Right renal pelvis (tissue), 4 donors: Measurements from ENCODE around the gene CSF2. TPM values are rescaled to one million over a fixed set of nuclear protein-coding genes. Genes with fewer than 3 reads are reported as not detected.

Experiments used
- DNase-seq, 4 donors: peaks; one replicate each; pipeline ENCODE4 v3.0.0-alpha.2; 2013; ENCODE audit warnings: low read depth in 4 of 4, low spot score in 3 of 4, missing footprints in 1 of 4
- polyA plus RNA-seq, 4 donors: library from polyadenylated mRNA; unstranded; fragments of 120-200 nt; gene quantifications; one replicate each; pipeline ENCODE4 v1.2.1, GENCODE V29; 2013; ENCODE audit not compliant: insufficient read length in 4 of 4

CSF2 gene
- polyA plus RNA-seq, 4 donors, result not detected

GRCh38 chr5:132054697-132055440, 18.7 kb upstream of the CSF2 start:
- DNase-seq, result no peak

- DNase-seq, result no peak
These were observed 18.2 kb upstream of the CSF2 start for GRCh38 chr5:132055441-132055807.

DNA sequence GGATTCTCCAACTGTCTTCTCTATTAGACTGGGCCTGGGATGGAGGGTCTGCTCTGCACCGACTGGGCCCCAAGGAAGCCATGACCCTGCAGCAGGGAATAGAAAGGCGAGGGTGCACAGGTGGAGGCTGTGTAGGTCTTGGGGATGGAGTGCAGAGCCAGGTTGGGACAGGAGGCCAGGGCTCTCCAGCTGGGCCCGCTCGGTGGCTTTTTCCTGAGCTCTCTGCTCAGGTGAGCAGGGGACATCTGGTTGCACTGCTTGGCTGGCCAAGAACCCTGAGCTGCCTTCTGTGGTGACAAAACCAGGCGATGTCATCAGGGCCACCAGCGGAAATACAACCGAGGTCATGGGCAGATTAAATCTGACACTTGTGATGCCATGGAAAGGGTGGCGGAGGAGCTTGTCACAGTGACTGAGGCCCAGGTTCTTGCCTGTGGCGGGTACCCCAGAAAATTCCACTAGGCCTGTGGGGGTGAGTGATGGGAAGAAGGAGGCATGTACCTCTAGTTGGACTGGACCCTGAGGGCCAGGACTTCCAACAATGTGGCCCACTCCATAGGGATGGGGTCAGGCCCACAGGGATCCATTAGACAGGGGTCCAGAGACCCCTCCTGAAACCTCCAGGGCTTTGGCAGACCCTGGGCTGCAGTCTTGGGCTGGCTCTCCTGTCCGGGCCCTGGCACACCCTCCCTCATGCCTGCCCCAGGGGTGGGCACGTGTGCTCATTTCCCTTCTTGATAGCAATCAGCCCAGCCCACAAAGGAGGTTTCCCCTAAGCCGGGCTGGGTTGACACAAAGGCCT, 17.6 kb upstream of the CSF2 start:
- DNase-seq, result no peak

DNA sequence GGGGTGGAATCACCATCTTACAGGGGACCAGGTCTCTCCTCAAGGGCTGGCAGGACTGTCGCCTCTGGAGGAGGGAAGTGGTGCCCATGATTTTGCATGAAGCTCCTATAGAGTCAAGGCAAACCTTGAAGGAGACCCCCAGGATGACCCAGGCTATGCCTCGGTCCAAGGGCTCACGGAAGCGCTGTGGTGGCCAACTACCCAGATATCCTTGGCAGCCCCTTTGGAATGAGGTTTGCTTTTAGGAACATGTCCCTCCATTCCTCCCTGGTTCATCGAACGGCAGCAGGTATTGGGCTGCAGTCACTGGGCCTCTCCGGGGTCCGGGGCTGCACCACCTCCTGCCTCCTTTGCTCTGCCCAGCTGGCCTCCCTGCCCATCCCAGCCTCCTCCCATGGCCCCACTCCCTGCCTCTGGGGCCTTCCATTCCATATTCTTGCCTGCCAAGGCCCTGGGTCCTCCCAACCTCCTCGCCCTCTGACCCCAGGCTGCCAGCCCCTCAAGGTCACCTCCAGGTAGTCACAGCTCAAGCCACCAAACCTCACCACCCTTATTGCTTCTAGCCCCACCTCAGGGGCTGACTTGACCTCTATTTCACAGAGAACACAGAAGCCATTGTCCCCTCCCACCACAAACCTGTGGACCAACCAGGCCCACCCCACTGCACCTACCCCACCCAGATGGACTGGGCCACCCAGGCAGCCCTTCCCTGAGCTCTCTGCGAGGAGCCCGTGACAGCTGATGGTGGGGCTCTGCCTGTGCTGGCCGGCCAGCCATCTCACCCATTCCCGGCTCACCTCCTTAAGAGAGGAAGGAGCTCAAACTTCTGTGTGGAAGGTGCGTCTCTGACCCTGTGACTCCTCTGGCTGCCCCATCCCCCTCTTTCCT, 16.7 kb upstream of the CSF2 start:
- DNase-seq, result no peak

- no peak for DNase-seq
These were observed 15.9 kb upstream of the CSF2 start for GRCh38 chr5:132057498-132058255.

GRCh38 chr5:132058646-132059042, 14.9 kb upstream of the CSF2 start:
- DNase-seq, result no peak

DNA sequence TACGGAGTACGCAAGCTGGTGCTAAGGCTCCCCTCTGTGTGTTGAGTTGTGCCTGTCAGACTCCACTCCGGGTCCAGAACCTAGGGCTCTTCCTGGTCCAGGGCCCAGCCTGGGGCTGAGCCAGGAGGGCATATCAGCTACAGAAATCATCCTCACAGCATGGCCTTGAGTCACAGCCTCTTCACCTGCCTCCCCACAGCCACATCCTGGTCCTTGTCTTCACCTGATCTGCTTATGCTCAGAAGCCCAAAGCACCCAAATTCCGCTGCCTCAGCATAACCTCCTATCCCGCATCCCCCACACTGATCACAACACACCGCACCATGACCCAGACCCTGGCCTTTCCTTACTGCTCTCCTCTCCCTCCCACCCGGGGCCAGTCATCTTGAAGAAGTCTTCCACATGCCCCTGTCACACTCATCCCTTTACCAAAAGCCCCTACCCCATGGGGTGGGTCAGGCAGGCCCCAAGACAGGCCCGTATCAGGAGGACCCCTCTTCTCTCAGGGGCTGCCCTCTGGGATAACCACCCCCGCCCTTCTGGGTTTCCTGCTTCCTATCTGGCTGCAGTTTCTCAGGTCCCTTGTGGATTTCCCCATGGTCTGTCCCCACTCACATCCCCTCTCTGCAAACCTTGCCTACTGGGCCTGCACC, 14.4 kb upstream of the CSF2 start:
- no peak for DNase-seq

DNA sequence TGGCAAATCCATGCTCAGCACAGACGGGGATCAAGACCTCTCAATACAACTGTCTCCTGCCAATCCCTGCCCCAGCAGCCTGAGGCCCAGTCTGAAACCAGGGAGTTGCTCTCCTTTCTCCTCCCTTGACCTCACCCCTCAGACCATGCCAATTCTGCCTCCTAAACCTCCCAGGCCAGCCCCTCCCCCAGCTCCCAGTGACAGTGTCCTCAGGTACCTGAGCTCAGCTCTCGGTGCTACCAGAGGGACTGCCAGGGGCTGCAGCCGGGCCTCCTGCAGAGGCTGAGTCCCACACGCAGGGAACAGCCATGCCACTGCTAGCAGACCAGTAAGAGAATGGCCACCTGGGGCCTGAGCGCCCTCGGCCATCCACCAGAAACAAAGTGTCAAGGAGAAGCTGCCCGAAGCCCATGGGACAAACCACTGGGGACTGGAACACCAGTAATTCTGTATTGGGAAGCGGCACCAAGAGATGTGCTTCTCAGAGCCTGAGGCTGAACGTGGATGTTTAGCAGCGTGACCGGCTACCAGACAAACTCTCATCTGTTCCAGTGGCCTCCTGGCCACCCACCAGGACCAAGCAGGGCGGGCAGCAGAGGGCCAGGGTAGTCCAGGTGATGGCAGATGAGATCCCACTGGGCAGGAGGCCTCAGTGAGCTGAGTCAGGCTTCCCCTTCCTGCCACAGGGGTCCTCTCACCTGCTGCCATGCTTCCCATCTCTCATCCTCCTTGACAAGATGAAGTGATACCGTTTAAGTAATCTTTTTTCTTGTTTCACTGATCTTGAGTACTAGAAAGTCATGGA, 13.7 kb upstream of the CSF2 start:
- no peak for DNase-seq

DNA sequence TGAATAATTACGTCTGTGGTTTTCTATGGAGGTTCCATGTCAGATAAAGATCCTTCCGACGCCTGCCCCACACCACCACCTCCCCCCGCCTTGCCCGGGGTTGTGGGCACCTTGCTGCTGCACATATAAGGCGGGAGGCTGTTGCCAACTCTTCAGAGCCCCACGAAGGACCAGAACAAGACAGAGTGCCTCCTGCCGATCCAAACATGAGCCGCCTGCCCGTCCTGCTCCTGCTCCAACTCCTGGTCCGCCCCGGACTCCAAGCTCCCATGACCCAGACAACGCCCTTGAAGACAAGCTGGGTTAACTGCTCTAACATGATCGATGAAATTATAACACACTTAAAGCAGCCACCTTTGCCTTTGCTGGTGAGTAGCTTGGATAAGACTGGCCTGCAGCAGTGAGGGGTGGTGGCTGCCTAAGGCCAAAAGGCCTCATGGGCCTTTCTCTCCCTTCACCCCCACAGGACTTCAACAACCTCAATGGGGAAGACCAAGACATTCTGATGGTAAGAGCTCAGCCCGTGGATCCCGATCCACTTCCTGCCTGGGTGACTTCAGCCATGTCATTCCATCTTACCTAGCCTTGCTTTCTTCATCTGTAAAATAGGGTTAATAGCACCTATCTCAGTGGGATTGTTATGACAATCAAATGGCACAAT, 13.0 kb upstream of the CSF2 start, which contains the start of gene IL3:
Gene IL3 (plus strand): TSS at position 155 of the 661 bp plus-strand sequence. CDS start 52 bp downstream, at position 207.
- no peak for DNase-seq

GRCh38 chr5:132063090-132063911, 10.3 kb upstream of the CSF2 start:
- peak in 1 of 4 donors; percentile 31 for DNase-seq

DNA sequence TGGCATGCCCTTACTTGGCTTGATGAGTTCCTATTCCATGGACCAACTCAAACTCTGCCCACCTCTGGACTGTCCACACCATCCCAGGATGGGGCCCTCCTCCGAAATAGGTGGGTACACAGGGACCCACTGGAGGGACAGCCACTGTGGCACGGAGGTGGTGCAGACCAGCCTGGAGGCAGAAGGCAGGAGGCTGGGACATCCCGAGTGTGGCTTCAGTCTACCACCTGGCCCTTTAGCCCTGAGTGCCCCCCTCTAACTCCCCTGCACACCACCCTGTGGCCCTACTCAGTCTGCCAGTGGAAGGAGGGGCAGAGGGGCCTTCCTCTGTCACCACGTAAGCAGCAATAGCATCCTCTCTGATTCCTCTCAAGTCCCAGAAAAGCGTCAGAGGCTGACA, 9.4 kb upstream of the CSF2 start:
- no peak for DNase-seq

DNA sequence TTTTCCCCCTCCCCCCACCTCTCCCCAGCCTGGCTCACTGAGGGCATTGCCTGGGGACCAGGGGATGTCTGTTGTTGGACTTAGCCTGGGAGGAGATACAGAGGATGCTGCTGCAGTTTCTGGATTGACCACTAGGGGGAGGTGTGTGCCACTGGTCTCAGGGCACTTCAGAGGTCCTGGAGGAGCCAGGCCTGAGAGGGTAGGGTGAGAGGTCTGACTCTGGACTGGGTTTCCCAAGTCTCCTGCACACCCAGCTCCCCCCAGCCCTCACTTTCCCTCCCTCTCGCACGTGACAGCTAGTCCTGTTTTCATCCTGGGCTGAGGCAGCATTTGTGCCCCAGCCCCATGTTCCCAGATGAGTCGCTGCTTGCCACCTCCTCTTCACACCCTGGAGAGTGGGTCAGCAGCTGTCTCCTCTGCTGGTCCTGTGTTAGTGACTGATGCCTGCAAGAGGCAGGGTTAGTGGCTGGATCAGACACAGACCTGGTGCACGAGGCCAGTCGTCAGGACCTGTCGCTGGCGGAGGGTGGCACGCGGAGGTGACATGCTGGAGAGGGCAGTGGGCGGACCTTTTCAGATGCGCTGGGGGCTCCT, 8.8 kb upstream of the CSF2 start:
- peak; percentile 17 to 51 (median 32) for DNase-seq

DNA sequence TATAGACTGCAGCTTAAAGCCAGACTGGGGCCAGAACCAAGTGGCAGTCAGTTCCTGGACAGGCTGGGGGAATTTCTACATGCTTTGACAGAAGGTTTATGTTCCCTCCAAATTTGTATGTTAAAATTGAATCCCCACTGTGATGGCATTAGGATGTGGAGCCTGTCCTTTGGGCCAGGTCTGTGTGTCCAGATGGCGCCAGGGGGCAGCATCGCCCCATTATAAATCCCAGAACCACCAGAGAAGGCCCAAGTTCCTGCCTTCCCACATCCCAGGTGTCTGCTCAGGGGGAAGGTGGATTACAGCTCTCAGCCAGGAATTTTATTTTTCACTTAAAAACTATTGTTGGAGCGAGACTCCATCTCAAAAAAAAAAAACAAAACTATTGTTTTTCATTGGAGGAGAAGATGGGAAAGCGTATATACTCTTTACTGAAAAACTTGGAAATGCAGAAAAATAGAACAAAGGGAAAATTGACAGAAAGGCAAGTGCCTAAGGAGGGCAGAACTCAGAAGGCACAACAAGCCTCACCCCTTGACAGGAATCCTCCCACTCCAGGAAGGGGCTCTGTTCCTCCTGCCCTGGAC, 8.1 kb upstream of the CSF2 start:
- peak in 3 of 4 donors; percentile 22 to 25 (median 23) for DNase-seq

GRCh38 chr5:132065951-132066701, 7.5 kb upstream of the CSF2 start:
- DNase-seq, result no peak

GRCh38 chr5:132066871-132067270, 6.7 kb upstream of the CSF2 start:
- DNase-seq, result no peak

DNA sequence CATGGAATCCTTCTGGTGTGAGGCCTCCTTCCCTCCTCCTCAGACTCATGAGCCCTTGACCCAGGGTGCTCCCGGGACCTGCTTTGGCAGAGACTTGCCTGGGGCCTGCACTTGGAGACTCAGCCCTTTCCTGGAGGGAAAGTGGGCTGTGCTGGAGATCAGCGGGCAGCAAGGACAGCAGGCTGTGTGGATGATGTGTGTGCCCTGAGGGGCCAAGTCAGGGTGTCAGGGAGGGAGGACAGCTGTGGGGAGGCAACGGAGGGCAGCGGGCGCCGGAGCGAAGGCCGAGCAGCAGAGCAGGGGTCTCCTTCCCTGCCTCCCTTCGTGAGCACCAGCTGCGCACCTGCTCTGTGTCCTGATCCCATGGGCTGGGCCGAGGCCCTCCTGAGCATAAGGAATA, 6.1 kb upstream of the CSF2 start:
- no peak for DNase-seq
